ENCODE data around the gene TCF7L1.
A peak's percentile ranks its signal among the peaks of the same experiment; 100 is the strongest.

The TCF7L1 gene

GRCh38 chr2:85180322-85181133 lies 47.3 kb downstream of the TCF7L1 start:
- in situ Hi-C loops (cut with MboI; ENCODE audit: low pct_unique_long_range_greater_than_20kb, low sequenced_read_pairs, unreplicated experiment) = no loop called here
- DNase-seq (ENCODE audit: low spot score) = no peak
- TF ChIP-seq CTCF (IDR thresholded peaks at IDR 0.05; ENCODE audit: extremely low read depth, insufficient read depth, missing control alignments) = no peak

GRCh38 chr2:85181134-85181631 lies 48.0 kb downstream of the TCF7L1 start:
- in situ Hi-C loops (cut with MboI; ENCODE audit: low pct_unique_long_range_greater_than_20kb, low sequenced_read_pairs, unreplicated experiment) = no loop called here

GRCh38 chr2:85181844-85182456 lies 48.8 kb downstream of the TCF7L1 start:
- in situ Hi-C loops (cut with MboI; ENCODE audit: low pct_unique_long_range_greater_than_20kb, low sequenced_read_pairs, unreplicated experiment) = no loop called here
- DNase-seq (ENCODE audit: low spot score) = no peak

More at GRCh38 chr2:85181134-85181631, 48.0 kb downstream of the TCF7L1 start:
- TF ChIP-seq CTCF (IDR thresholded peaks at IDR 0.05; ENCODE audit: extremely low read depth, insufficient read depth, missing control alignments) = peak; percentile 8
- DNase-seq (ENCODE audit: low spot score) = no peak

GRCh38 chr2:85183076-85183475 lies 49.9 kb downstream of the TCF7L1 start:
- no peak for DNase-seq (ENCODE audit: low spot score)
- in situ Hi-C loops (cut with MboI; ENCODE audit: low pct_unique_long_range_greater_than_20kb, low sequenced_read_pairs, unreplicated experiment) = no loop called here
- TF ChIP-seq CTCF (IDR thresholded peaks at IDR 0.05; ENCODE audit: extremely low read depth, insufficient read depth, missing control alignments) = no peak

More at GRCh38 chr2:85181844-85182456, 48.8 kb downstream of the TCF7L1 start:
- TF ChIP-seq CTCF (IDR thresholded peaks at IDR 0.05; ENCODE audit: extremely low read depth, insufficient read depth, missing control alignments) = no peak

- in situ Hi-C loops (cut with MboI; ENCODE audit: low pct_unique_long_range_greater_than_20kb, low sequenced_read_pairs, unreplicated experiment) = no loop called here
- no peak for DNase-seq (ENCODE audit: low spot score)
- no peak for TF ChIP-seq CTCF (IDR thresholded peaks at IDR 0.05; ENCODE audit: extremely low read depth, insufficient read depth, missing control alignments)
These were observed 50.3 kb downstream of the TCF7L1 start for GRCh38 chr2:85183479-85183878.

- TF ChIP-seq CTCF (IDR thresholded peaks at IDR 0.05; ENCODE audit: extremely low read depth, insufficient read depth, missing control alignments) = no peak
- DNase-seq (ENCODE audit: low spot score) = no peak
- in situ Hi-C loops (cut with MboI; ENCODE audit: low pct_unique_long_range_greater_than_20kb, low sequenced_read_pairs, unreplicated experiment) = no loop called here
These were observed 51.0 kb downstream of the TCF7L1 start for GRCh38 chr2:85184231-85184630.
